PC-9 (cell line): ENCODE data around the gene KDM4B. TPM values are rescaled to one million over a fixed set of nuclear protein-coding genes. Genes with fewer than 3 reads are reported as not detected.

Experiments
- BruUV-seq: library from RNA; stranded (reverse); fragments of 400-500 nt; replicated peaks from 2 replicates; lab custom pipeline; 2021; lab: Mats Ljungman, UMichigan
- CTCF ChIA-PET: fragments of 300-600 bp; sonication (Branson Sonifier 250); formaldehyde crosslinking; loops from one replicate; lab custom pipeline; 2022; ENCODE audit warnings: antibody characterized with exemption; lab: Charles Lee
- POLR2A ChIA-PET: fragments of 300-600 bp; sonication (Branson Sonifier 250); formaldehyde crosslinking; loops from one replicate; lab custom pipeline; 2022; ENCODE audit warnings: antibody characterized with exemption; ENCODE audit not compliant: unreplicated experiment; lab: Charles Lee
- DNase-seq, 2 experiments: peaks; one replicate each; pipeline versions ENCODE4 v3.0.0 to v3.0.0-alpha.2; 2015 to 2022; ENCODE audit warnings: mixed read lengths in 1 of 2
- H2AFZ ChIP-seq: fragments of 200-600 bp; sonication (generic); 2 replicates; pipeline ENCODE4 v1.8.1; 2017; ENCODE audit warnings: antibody characterized with exemption
- H3F3A ChIP-seq: fragments of 200-600 bp; sonication (generic); 2 replicates; pipeline ENCODE4 v1.8.1; 2017; ENCODE audit warnings: antibody characterized with exemption, mild to moderate bottlenecking, low read depth; ENCODE audit not compliant: insufficient read depth
- H3K27ac ChIP-seq: fragments of 200-600 bp; sonication (generic); 2 replicates; pipeline ENCODE4 v1.6.1; 2016; ENCODE audit warnings: mixed run types
- H3K27me3 ChIP-seq: fragments of 200-600 bp; sonication (generic); 2 replicates; pipeline ENCODE4 v1.6.1; 2016; ENCODE audit warnings: low read depth, mixed run types; ENCODE audit not compliant: insufficient read depth
- H3K36me3 ChIP-seq: fragments of 200-600 bp; sonication (generic); 2 replicates; pipeline ENCODE4 v1.6.1; 2016; ENCODE audit warnings: low read depth, mixed run types
- H3K4me1 ChIP-seq: fragments of 200-600 bp; sonication (generic); replicated peaks from 2 replicates; pipeline ENCODE4 v1.6.1; 2016; ENCODE audit warnings: mixed run types; ENCODE audit not compliant: insufficient read depth
- H3K4me2 ChIP-seq: fragments of 200-600 bp; sonication (generic); 2 replicates; pipeline ENCODE4 v1.6.1; 2017; ENCODE audit warnings: mixed run types
- H3K4me3 ChIP-seq: fragments of 200-600 bp; sonication (generic); 2 replicates; pipeline ENCODE4 v1.6.1; 2016; ENCODE audit warnings: mixed run types
- H3K79me2 ChIP-seq: fragments of 200-600 bp; sonication (generic); 2 replicates; pipeline ENCODE4 v1.6.1; 2017; ENCODE audit warnings: low read depth, mixed run types
- H3K9me2 ChIP-seq: fragments of 200-600 bp; sonication (generic); 2 replicates; pipeline ENCODE4 v1.8.1; 2017; ENCODE audit warnings: mild to moderate bottlenecking; ENCODE audit not compliant: insufficient read depth
- H3K9me3 ChIP-seq: fragments of 200-600 bp; sonication (generic); 2 replicates; pipeline ENCODE4 v1.8.1; 2016; ENCODE audit warnings: low read depth; ENCODE audit not compliant: insufficient read depth
- H4K20me1 ChIP-seq: fragments of 200-600 bp; sonication (generic); 2 replicates; pipeline ENCODE4 v1.8.1; 2017; ENCODE audit not compliant: insufficient read depth
- EZH2 ChIP-seq: fragments of 200-600 bp; sonication (generic); IDR thresholded peaks from 2 replicates; pipeline ENCODE4 v1.8.0; 2017; ENCODE audit warnings: antibody characterized with exemption, low read depth
- intact Hi-C: fragments of 100-400 bp; cut with micrococcal nuclease; formaldehyde crosslinking; loops from one replicate; pipeline ENCODE4 v1.10.0; 2022; ENCODE audit not compliant: unreplicated experiment
- total RNA-seq: library from RNA; stranded (reverse); gene quantifications from 2 replicates; pipeline ENCODE4 v1.2.3, GENCODE V29; 2021
- TF ChIP-seq, protein P1 (sequence below): fragments of 200-600 bp; sonication (generic); conservative IDR thresholded peaks from 2 replicates; pipeline ENCODE4 v1.6.1; 2017; ENCODE audit warnings: mixed run types, antibody characterized with exemption, mild to moderate bottlenecking, moderate library complexity

Gene KDM4B
- total RNA-seq, 1 experiment from 2014 or later = 19.5 TPM

DNA sequence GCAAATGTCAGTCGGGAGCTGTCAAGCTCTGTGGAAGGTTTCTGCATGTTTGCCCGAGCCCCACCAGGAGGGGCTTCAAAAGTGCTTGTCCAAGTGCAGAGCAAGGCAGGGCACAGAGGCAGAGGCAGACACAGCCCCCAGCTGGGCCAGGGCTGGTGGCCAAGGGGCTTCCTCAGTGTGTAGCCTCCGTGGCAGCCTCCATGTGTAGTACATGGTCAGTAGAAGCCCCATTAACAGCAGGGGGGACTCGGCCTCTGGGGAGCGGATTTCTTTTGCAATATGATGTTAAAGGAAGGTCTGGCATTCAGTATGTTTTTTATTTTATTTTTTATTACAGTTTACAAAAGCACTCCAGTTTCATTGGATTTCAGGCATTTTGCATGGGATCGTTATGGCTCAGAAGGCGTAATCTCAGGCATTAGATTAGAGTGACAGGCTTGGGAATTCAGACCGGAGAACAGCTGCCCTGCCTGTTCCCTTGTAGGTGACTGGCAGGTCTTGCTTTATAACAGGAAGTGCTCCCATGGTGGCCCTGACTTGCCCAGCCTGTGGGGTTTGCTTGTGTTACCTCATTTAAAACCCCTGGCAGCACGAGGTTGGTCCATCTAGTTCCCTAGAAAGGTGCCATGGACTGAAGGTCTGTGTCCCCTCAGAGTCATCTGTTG lies 129.2 kb downstream of the KDM4B start:
- no peaks in the 10 kb centered on the region for H4K20me1 ChIP-seq
- ChIA-PET POLR2A (no interaction called here), CTCF (no interaction called here)
- no peak overlapping the region for H2AFZ ChIP-seq
- TF ChIP-seq, protein P1, sequence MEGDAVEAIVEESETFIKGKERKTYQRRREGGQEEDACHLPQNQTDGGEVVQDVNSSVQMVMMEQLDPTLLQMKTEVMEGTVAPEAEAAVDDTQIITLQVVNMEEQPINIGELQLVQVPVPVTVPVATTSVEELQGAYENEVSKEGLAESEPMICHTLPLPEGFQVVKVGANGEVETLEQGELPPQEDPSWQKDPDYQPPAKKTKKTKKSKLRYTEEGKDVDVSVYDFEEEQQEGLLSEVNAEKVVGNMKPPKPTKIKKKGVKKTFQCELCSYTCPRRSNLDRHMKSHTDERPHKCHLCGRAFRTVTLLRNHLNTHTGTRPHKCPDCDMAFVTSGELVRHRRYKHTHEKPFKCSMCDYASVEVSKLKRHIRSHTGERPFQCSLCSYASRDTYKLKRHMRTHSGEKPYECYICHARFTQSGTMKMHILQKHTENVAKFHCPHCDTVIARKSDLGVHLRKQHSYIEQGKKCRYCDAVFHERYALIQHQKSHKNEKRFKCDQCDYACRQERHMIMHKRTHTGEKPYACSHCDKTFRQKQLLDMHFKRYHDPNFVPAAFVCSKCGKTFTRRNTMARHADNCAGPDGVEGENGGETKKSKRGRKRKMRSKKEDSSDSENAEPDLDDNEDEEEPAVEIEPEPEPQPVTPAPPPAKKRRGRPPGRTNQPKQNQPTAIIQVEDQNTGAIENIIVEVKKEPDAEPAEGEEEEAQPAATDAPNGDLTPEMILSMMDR = no peak
- TF ChIP-seq EZH2 = no peak
- no peak overlapping the region for H3K4me3 ChIP-seq
- H3K27me3 ChIP-seq = no peaks in the 10 kb centered on the region
- H3K4me1 ChIP-seq = no peaks in the 10 kb centered on the region
- DNase-seq = no peak
- no peaks in the 10 kb centered on the region for H3K9me3 ChIP-seq
- no peaks in the 10 kb centered on the region for H3F3A ChIP-seq
- H3K36me3 ChIP-seq = no peaks in the 10 kb centered on the region
- no peak overlapping the region for H3K4me2 ChIP-seq
- H3K27ac ChIP-seq = no peak overlapping the region
- H3K9me2 ChIP-seq = no peaks in the 10 kb centered on the region
- no TSS peak for BruUV-seq
- intact Hi-C loops = no loop called here
- H3K79me2 ChIP-seq = no peaks in the 10 kb centered on the region

DNA sequence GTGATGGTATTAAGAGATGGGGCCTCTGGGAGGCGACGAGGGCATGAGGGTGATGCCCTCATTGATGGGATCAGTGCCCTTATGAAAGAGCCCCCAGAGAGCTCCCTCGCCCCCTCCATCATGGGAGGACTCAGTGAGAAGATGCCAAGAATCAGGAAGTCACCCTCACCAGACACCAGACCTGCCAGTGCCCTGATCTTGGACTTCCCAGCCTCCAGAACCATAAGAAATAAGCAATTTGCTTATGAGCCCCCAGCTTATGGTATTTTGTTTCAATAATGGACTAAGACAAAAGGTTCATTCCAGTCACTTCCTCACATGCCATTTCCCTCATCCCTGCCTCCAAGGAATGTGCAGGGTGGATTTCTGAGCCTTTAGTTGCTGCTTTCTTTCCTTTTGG lies 129.7 kb downstream of the KDM4B start:
- BruUV-seq = no TSS peak
- H2AFZ ChIP-seq = no peak overlapping the region
- no peaks in the 10 kb centered on the region for H3K27me3 ChIP-seq
- H3K4me3 ChIP-seq = no peak overlapping the region
- no peak for TF ChIP-seq EZH2
- TF ChIP-seq, protein P1 = no peak
- H4K20me1 ChIP-seq = no peaks in the 10 kb centered on the region
- no peaks in the 10 kb centered on the region for H3K9me2 ChIP-seq
- ChIA-PET POLR2A (no interaction called here), CTCF (no interaction called here)
- no peak for DNase-seq
- no peak overlapping the region for H3K27ac ChIP-seq
- no peaks in the 10 kb centered on the region for H3K36me3 ChIP-seq
- intact Hi-C loops = no loop called here
- H3K79me2 ChIP-seq = no peaks in the 10 kb centered on the region
- no peaks in the 10 kb centered on the region for H3F3A ChIP-seq
- H3K4me1 ChIP-seq = no peaks in the 10 kb centered on the region
- H3K4me2 ChIP-seq = no peak overlapping the region
- no peaks in the 10 kb centered on the region for H3K9me3 ChIP-seq

DNA sequence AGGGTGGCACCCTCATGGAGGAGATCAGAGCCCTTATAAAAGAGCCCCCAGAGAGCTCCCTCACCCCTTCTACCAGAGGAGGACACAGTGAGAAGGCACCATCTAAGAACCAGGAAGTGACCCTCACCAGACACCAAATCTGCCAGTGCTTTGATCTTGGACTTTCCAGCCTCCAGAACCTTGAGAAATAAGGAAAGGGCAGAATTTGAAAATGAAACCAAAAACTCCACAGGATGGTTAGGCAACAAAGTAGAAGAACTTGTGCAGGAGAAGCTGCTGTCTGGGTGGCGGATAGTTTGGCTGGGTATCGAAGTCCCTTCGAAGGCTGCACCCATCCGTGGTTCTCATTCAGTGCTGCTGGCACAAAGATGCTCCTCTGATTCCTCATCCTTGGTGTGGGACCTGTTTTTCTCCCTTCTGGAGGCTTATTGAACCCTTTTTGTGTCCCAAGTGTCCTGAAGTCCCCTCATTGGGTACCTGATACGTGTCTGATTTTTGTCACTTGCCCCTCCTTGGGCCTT lies 130.8 kb downstream of the KDM4B start:
- H3K27me3 ChIP-seq = no peaks in the 10 kb centered on the region
- H4K20me1 ChIP-seq = no peaks in the 10 kb centered on the region
- no peaks in the 10 kb centered on the region for H3K9me2 ChIP-seq
- ChIA-PET POLR2A (no interaction called here), CTCF (no interaction called here)
- no peak overlapping the region for H2AFZ ChIP-seq
- BruUV-seq = no TSS peak
- TF ChIP-seq EZH2 = no peak
- TF ChIP-seq, protein P1 = no peak
- no peaks in the 10 kb centered on the region for H3F3A ChIP-seq
- intact Hi-C loops = no loop called here
- no peak overlapping the region for H3K27ac ChIP-seq
- no peaks in the 10 kb centered on the region for H3K36me3 ChIP-seq
- H3K4me2 ChIP-seq = no peak overlapping the region
- H3K4me3 ChIP-seq = no peak overlapping the region
- H3K9me3 ChIP-seq = no peaks in the 10 kb centered on the region
- no peaks in the 10 kb centered on the region for H3K79me2 ChIP-seq
- no peaks in the 10 kb centered on the region for H3K4me1 ChIP-seq
- DNase-seq = no peak
